ENCODE results near the gene INPP5A.

The INPP5A gene

DNA sequence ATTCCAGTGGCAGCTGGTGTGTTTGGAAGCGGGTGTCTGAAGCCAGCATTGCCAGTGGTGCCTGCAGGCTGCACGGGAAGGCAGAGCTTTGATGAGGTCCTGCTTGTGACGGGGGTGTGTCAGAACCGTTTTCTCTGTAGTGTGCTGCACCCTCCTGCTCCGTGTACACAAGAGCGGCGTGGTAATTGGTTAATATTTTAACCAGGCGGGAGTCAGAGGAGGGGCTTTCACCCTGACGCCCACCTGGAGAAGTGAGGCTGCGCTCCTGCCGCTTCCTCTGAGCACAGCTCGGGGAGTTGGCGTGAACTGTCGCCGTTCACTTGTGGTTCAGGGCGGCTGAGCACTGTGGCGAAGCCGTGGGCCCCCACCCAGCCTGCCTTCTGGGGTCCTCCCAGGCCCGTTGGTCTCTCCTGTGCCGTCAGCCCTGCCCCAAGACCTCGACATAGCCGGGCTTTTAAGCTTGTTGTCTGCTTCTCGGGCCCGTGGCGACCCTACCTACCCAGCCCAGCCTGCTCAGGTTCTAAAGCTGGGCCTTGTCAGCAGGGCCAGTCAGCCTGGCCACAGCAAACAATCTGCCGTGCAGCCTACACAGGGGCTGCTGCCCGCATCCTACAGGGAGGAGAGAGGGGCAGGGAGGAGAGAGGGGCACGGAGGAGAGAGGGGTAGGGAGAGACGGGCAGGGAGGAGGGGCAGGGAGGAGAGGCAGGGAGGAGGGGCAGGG lies 236.8 kb downstream of the INPP5A start:
- no peak for DNase-seq

DNA sequence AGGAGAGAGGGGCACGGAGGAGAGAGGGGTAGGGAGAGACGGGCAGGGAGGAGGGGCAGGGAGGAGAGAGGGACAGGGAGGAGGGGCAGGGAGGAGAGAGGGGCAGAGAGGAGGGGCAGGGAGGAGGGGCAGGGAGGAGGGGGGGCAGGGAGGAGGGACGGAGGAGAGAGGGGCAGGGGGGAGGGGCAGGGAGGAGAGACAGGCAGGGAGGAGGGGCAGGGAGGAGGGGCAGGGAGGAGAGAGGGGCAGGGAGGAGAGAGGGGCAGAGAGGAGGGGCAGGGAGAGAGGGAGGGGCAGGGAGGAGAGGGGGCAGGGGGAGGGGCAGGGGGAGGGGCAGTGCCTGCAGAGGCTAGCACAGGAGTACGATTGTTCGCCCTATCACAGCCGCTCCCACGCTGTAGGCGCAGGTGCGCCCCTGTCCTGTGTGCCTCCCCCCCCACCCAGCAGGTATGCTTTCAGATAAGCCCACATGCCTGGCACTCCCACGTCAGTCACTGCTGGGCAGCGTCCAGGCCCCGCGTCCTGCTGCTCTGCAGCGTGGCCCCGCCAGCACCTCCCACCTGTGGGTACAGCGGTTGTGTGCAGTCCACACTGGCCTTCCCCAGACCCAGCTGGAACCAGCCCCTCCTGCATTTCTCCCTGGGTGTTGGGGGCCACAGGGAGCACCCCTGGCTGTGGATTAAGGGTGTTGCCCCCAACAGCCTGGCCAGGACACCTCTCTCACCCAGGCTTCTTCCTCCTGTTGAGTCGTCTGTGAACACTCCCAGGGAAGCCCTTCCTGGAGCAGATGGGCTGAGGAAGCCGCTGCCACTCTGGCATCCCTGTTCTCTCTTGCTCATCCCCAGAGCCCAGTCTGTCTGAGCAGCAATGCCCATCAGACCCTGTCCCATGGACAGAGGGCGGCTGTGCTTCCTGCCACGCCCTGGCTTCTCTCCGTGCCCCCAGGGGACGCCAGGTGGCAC lies 237.6 kb downstream of the INPP5A start:
- TF ChIP-seq GATA1 (IDR thresholded peaks at IDR 0.05; ENCODE audit: low read depth, low read length): no peak
- no peak for TF ChIP-seq POLR2A (IDR thresholded peaks at IDR 0.05; ENCODE audit: low read length)
- no peak for DNase-seq

More for the DNA sequence above, 236.8 kb downstream of the INPP5A start:
- no peak for TF ChIP-seq POLR2A (IDR thresholded peaks at IDR 0.05; ENCODE audit: low read length)
- no peak for TF ChIP-seq GATA1 (IDR thresholded peaks at IDR 0.05; ENCODE audit: low read depth, low read length)

DNA sequence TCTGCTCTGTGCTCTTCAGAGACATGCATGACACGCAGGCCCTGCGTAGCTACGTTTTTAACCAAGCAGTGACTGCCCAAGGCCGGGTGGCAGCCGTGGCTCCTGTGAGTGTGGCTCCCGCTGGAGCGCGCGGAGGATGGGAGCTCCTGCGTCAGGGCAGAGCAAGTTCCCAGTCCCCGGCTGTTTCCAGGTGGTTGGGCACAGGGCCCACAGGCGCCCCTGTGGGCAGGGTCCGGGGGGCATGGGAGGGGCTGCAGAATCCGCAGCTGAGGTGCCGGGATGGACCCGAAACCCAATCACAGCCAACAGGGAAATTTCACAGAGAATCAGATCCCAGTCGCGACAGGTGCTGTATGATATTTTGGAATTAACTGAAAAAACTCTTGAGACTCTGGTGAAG lies 238.6 kb downstream of the INPP5A start:
- DNase-seq: no peak
- TF ChIP-seq GATA1 (IDR thresholded peaks at IDR 0.05; ENCODE audit: low read depth, low read length) (no peak), POLR2A (IDR thresholded peaks at IDR 0.05; ENCODE audit: low read length) (no peak)

DNA sequence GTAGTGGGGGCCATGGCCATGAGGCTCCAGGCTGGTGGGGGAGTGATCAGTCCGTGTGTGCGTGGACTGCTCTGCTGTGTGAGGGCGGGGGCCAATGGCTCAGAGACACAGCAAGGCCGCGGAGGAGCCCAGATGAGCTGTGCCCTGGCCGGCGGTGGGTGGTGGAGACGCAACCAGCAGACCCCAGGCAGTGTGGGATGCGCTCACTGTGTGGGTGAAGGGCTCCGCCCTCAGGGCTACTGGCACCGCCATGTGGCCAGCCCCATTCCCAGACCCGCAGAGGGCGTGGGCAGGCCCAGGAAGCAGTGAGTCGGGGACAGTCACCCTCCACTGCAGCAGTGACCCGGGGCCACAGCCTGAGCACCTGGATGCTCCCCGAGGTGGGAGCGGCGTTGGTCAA lies 239.2 kb downstream of the INPP5A start:
- TF ChIP-seq POLR2A (IDR thresholded peaks at IDR 0.05; ENCODE audit: low read length): no peak
- no peak for TF ChIP-seq GATA1 (IDR thresholded peaks at IDR 0.05; ENCODE audit: low read depth, low read length)

DNA sequence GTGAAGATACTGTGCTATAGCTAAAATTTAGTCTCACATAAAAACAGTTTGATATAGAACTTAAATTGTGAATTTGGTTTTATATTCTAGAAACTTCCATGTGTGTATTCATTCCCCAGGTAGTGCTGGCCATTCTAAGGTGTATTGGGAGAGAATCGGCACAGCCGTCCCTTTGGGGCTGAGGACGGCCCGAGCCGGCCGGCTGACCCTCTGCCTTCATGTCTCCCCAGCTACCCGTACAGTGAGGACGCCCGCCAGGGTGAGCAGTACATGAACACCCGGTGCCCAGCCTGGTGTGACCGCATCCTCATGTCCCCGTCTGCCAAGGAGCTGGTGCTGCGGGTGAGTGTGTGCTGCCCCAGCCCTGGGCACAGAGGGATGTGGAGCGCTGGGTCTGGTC lies 239.9 kb downstream of the INPP5A start:
- DNase-seq: no peak
- no peak for TF ChIP-seq POLR2A (IDR thresholded peaks at IDR 0.05; ENCODE audit: low read length)
- TF ChIP-seq GATA1 (IDR thresholded peaks at IDR 0.05; ENCODE audit: low read depth, low read length): no peak

More for the DNA sequence above, 239.2 kb downstream of the INPP5A start:
- no peak for DNase-seq

DNA sequence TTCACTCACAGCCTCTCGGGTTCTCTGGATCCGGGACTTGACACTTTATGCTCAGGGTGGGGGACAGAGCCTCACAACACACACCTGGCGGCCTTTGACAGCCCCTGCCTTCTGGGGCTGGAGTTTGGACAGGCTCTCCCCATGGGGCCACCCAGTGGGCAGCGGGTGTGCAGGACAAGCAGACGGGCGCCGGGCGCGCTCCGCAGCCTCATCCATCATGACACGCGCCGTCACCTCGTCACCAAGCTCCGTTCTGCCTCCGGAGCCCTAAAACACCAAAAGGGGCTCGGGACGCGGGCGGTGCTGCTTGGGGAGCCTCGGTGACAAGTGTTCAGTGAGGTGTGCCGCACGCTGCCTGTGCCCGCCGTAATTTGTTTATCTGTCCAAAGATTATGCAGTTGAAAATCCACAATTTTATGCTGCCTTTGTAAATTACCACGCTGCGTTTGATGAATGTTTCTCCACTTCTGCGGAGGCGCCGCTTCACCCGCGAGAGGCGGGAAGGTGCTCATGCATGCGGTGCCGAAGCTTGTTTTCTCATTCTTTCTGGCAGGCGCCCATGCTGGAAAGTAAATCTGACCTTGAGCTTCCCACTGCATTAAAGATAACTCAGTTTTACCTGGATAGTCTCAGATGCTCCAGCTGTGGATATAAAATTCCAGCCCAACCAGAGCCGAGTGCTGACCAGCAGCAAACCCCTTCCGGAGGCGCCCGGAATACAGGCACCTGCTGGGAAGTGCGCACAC lies 242.1 kb downstream of the INPP5A start:
- no peak for TF ChIP-seq POLR2A (IDR thresholded peaks at IDR 0.05; ENCODE audit: low read length)
- no peak for TF ChIP-seq GATA1 (IDR thresholded peaks at IDR 0.05; ENCODE audit: low read depth, low read length)
- DNase-seq: no peak

DNA sequence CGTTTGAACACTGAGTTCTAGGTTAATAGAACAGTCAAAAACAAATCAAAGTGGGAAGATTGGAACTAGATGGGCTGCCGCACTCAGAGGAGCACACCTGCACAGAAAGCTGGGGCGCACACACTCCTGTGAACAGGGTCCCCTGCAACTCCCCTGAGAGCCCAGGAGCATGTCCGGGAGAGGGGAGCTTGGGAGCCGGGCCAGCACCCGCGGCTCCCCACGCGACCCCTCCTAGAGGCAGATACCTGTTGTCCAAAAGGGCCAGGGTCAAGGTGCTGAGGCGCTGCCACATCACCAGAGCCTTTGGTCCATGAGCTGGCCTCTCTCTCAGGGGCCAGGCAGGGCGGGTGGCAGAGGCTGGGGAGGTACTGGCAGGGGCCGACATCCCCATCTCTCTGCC lies 242.8 kb downstream of the INPP5A start:
- no peak for TF ChIP-seq POLR2A (IDR thresholded peaks at IDR 0.05; ENCODE audit: low read length)
- no peak for TF ChIP-seq GATA1 (IDR thresholded peaks at IDR 0.05; ENCODE audit: low read depth, low read length)
- DNase-seq: no peak

DNA sequence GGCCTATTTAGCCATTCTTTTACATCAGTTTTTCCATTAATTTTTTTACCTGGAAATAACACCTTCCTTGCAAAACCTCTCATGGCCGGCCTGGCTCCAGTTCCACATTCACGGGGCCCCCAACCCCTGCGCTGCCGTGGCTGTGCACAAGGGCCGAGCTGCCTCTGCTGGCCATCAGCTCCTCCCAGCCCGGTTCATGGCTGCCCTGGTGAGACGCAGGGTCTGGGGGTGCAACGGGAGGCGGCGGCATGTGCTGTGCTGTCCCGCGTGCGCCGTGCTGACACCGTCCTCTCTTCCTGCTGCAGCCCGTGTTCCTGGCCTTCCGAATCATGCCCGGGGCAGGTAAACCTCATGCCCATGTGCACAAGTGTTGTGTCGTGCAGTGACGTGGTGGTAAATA lies 244.0 kb downstream of the INPP5A start:
- no peak for TF ChIP-seq GATA1 (IDR thresholded peaks at IDR 0.05; ENCODE audit: low read depth, low read length)
- TF ChIP-seq POLR2A (IDR thresholded peaks at IDR 0.05; ENCODE audit: low read length): no peak
- no peak for DNase-seq

DNA sequence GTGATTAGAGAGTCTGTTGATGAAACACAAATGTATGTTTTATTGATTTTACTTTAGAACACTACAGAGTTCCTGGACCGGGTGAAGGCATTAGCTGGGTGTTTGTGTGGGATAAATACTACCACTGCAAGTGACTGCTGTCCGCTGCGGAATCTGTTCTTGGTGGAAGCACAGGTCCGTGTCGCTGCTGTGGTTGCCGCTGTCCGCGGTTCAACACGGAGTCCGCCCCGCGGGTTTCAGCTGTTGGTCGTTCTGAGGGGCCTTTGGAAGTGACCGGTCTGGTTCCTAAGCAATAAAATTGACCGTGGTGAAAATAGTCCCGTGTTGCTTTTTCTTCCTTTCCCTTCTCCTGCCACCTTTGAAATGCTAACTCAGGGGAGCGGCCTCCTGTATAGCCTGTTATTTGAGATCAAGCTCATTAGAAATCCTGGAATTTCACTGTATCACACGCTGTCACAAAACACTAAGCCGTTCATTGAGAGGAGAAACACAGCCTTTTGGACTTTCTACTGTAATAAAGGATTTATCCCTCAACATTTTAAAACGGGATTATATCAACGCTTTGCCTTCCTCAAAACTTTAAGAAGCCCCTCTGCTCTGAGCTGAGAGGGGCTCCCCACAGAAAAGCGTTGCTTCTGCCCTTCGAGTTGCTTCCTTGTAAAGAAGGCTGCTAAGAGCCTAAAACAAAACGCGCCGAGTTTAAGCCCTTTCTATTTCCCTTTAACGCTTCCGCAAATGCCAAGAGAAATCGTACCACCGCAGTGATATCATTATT lies 245.8 kb downstream of the INPP5A start:
- no peak for DNase-seq
- TF ChIP-seq GATA1 (IDR thresholded peaks at IDR 0.05; ENCODE audit: low read depth, low read length): no peak
- TF ChIP-seq POLR2A (IDR thresholded peaks at IDR 0.05; ENCODE audit: low read length): no peak

DNA sequence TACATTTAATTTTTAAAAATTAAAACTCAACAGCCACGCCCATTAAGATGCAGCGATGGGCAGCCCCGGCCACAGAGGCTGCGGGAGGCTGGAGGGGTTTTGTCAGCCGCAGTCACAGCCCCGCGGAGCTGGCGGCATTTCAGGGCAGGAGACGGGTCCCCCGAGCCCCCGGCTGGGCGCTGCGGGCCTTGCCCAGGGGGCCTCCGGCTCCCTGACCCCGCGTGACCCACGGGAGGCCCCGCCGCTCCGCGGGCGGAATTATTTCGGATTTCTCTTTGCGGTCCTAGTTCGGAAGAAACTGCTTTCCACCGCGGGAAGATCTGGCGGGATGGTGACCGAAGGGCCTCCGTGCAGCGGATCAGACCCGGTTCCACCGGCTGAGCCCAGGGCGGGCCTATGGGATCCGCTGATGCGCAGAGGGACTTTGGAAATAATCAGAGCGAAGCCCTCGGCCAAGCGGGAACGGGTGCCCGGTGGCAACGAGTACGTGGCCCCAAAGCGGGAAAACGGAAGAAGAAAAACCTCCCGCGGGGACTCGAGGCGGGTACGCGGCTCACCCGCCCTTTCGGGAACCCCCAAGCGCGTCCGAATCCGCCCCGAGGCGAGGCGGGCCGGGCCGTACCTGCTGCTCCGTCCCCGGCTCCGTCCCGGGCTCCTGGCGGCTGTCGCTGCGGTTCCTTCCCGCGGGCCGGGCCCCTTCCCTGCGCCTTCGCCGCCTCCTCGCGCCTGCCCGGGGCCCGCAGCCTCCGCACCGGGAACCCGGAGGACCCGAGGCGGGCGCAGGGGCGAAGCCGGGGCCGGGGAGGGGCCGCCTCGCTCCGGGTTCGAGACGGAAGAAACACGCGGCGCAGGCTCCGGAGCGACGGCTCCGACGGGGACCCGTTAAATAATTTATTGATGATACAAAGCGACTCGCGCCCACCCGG lies 246.6 kb downstream of the INPP5A start:
- TF ChIP-seq GATA1 (IDR thresholded peaks at IDR 0.05; ENCODE audit: low read depth, low read length): no peak
- no peak for TF ChIP-seq POLR2A (IDR thresholded peaks at IDR 0.05; ENCODE audit: low read length)
- DNase-seq: no peak

DNA sequence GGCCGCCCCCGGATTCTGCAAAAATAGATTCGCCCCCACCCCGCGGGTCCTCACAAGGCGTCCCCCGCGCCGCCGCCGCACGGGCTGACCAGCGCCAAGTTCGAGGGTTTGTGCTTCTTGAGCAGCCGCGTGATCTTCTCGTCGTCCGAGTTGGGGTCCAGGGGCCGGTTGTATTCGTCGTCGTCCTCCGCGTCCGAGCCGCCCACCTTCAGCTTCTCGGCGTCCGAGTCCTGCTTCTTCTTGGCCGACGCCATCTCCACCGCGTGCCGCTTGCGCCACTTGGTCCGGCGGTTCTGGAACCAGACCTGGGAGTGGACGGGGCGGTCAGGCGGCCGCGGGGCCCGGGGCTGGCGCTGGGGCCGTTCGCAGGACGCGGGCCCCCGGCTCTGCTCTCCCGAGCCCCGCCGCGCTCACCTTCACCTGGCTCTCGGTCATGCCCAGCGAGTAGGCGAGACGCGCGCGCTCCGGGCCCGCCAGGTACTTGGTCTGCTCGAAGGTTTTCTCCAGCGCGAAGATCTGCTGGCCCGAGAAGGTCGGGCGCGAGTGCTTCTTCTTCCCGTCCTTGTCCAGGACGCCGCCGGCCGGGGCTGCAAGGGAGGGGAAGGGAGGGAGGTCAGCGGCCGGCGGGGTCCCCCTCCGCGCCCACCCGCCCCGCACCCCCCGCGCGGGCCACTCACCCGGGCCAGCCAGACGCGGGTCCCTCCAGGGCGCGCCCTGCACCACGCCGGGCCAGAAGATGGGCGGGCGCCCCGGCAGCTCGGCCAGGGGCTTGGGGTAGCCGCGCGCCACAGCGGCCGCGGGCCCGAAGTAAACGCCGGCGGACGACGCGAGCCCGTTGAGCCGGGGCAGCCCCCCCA lies 247.5 kb downstream of the INPP5A start:
- no peak for DNase-seq
- no peak for TF ChIP-seq GATA1 (IDR thresholded peaks at IDR 0.05; ENCODE audit: low read depth, low read length)
- TF ChIP-seq POLR2A (IDR thresholded peaks at IDR 0.05; ENCODE audit: low read length): no peak

Measured in erythroblast (primary cell).